NCI-H510A (cell line): ENCODE data around the gene ALKBH7.
"Not testable (repeated sequence)": the region's sequence is repeated elsewhere in the genome, so short reads cannot be mapped to it uniquely, and the experiment has no call there.

Experiments used
- DNase-seq: peaks from one replicate; lab custom pipeline; 2025; lab: John Stamatoyannopoulos, UW

ALKBH7 gene

GRCh38 chr19:6372594-6373095, at the start of gene ALKBH7:
ALKBH7 (plus strand) TSS chr19:6372794; CDS start chr19:6372821, 27 bp downstream.
- DNase-seq, result peak; percentile 98

GRCh38 chr19:6324757-6325156, 47.8 kb upstream of the ALKBH7 start:
- DNase-seq, result no peak

GRCh38 chr19:6325614-6326013, 47.0 kb upstream of the ALKBH7 start:
- no peak for DNase-seq

- no peak for DNase-seq
These were observed 45.8 kb upstream of the ALKBH7 start for GRCh38 chr19:6326815-6327214.

- no peak for DNase-seq
These were observed 39.2 kb upstream of the ALKBH7 start, which contains the start of gene ACER1 for GRCh38 chr19:6333439-6333838. ACER1 (minus strand) TSS chr19:6333612; CDS start chr19:6333551, 61 bp downstream.

- DNase-seq, result no peak
These were observed 37.9 kb upstream of the ALKBH7 start for GRCh38 chr19:6334490-6335285.

- no peak for DNase-seq
These were observed 31.9 kb upstream of the ALKBH7 start for GRCh38 chr19:6340493-6341201.

- no peak for DNase-seq
These were observed 29.1 kb upstream of the ALKBH7 start for GRCh38 chr19:6343462-6343861.

GRCh38 chr19:6349271-6349670, 23.3 kb upstream of the ALKBH7 start:
- DNase-seq, result not testable (repeated sequence)

- DNase-seq, result no peak
These were observed 21.9 kb upstream of the ALKBH7 start for GRCh38 chr19:6350688-6351087.

GRCh38 chr19:6352381-6353165, 20.0 kb upstream of the ALKBH7 start:
- no peak for DNase-seq

GRCh38 chr19:6354098-6354674, 18.4 kb upstream of the ALKBH7 start:
- DNase-seq, result no peak

GRCh38 chr19:6355321-6356040, 17.1 kb upstream of the ALKBH7 start:
- not testable (repeated sequence) for DNase-seq

GRCh38 chr19:6357174-6357573, 15.4 kb upstream of the ALKBH7 start:
- no peak for DNase-seq

- DNase-seq, result no peak
These were observed 14.6 kb upstream of the ALKBH7 start for GRCh38 chr19:6358003-6358402.

- no peak for DNase-seq
These were observed 12.8 kb upstream of the ALKBH7 start for GRCh38 chr19:6359568-6360341.

- DNase-seq, result not testable (repeated sequence)
These were observed 12.1 kb upstream of the ALKBH7 start for GRCh38 chr19:6360445-6360844.

GRCh38 chr19:6360857-6361216, 11.8 kb upstream of the ALKBH7 start:
- not testable (repeated sequence) for DNase-seq

- no peak for DNase-seq
These were observed 10.6 kb upstream of the ALKBH7 start for GRCh38 chr19:6362027-6362350.

GRCh38 chr19:6362351-6362801, 10.2 kb upstream of the ALKBH7 start:
- no peak for DNase-seq

- DNase-seq, result no peak
These were observed 8.2 kb upstream of the ALKBH7 start for GRCh38 chr19:6364353-6364752.
